ENCODE results near the gene AGO1.
"Not testable (repeated sequence)": the region's sequence is repeated elsewhere in the genome, so short reads cannot be mapped to it uniquely, and the experiment has no call there.

The AGO1 gene

DNA sequence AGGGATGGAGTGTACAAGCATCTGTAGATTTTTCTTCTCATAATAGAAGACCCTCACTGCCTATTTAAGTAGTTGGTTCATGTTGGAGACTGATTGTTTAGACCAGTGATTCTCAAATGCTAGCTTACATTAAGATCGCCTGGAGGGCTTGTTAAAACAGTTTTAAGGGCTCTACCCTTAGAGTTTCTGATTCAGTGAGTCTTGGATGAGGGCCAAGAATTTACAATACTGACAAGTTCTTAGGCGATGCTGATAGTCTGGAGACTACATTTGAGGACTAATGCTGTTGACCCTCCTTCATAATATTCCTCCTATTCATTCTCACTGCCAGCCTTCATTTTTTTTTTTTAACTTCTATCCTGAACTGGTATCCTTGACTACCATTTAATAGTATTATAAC lies 32.7 kb downstream of the AGO1 start:
- DNase-seq (ENCODE audit: low read depth in 2 of 2) = no peak

DNA sequence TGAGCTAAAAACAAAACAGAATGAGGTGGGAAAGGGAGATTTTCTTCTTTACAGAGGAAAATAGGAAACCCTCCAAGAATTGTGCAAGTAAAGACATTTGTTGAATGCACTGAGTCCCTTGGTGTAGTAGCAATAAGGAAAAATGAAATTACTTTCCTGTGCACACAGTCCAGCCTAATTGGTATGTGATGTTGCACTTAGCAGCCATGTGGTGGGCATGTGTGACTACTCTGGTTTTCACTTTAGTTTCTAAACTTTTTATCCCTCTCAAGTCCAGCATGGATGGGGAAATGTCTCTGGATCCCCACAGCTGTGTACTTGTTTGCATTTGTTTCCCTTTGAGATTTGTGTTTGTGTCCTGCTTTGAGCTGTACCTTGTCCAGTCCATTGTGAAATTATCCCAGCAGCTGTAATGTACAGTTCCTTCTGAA lies 40.8 kb downstream of the AGO1 start:
- DNase-seq (ENCODE audit: low read depth in 2 of 2) = no peak

DNA sequence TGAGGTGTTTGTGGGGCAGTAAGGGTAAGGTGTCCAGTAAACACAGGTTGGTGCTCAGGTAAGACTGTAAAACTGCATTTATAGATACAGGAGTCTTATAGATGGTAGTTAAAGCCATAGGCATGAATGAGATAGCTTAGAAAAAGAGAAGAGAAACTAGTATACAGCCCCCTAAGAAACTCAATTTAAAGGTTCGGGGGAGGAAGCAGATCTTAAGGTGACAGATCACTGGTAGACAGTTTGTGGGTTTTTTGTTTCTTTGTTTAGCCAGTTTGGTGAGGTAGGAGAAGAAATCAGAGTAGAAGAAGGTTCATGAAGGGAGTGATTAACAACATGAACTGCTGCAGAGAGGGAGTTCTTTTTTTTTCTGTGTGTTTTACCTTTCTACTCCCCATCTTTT lies 41.8 kb downstream of the AGO1 start:
- no peak for DNase-seq (ENCODE audit: low read depth in 2 of 2)

DNA sequence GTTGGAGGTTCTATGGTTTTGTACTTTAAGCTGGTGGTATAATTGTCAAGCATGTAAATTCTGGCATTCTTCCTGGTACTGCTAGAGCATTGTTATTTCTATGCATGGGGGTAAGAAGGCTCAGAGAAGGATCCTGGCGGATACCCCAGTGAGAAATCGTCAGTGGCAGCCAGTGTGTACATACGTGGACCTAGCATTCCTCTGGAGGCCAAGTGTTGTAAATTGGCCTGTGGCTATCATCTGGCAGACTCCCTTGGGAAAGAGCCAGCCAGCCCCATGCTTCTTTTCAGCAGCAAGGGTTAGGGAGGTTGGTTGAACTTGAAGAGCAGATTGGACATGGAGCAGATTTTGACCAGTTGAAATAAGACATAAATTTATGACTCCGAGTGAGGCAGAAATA lies 42.7 kb downstream of the AGO1 start:
- no peak for DNase-seq (ENCODE audit: low read depth in 2 of 2)

DNA sequence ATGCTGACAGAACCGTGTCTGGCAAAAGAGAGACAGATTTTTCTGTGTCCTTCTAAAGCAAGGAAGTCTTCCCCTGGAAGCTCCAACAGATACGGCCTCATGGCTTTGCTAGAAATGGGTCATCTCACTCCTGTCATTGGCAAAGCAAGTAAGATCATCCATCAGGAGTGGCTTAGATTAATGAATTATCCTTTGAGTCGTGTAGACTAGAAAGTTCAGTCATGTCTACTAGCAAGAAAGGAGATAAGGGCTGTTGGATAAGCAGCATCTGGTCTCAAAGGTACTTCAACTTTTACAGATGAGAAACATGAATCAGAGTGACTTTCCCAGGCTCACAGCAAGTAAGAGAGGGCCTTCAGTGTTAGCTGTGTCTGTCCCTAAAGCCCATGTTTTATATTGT lies 44.5 kb downstream of the AGO1 start:
- DNase-seq (ENCODE audit: low read depth in 2 of 2) = no peak

DNA sequence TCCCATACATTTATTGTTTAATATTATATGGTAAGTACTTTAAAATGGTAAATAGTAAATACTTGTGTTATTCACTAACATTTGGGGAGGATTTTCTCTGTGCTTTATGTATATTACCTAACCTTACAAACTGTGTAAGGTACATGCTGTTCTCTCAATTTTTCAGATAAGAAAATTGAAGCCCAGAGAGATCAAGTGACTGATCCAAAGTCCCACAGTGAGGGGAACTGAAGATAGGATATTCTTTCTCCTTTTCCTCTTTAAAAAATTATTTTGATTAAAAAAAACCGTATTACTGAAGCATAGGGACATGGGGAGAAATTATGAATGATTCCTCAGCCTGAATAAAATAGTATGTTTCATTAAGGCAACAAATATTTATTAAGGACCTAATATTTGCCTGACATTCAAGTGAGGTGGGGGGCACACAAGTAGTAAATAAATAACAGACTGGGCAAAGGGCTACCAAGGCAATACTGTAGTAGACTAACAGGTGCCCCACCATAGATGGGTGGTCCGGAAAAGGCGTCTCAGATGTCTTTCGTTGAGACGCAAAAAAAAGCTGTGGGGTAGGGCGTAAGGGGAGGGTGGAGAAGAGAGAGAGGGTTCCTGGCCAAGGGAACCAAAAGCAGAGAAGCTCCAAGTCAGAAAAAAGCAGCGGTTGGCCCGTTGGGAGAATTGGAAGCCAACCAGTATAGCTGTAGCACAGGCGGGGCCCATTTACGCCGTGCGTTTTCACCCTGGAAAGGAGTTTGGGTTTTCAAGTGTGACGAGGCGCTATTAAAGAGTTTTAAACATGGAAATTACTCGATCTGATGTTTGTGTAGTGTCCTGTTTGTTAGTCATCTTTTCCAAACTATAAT lies 47.0 kb downstream of the AGO1 start:
- DNase-seq (ENCODE audit: low read depth in 2 of 2) = peak; percentile 4 to 7

DNA sequence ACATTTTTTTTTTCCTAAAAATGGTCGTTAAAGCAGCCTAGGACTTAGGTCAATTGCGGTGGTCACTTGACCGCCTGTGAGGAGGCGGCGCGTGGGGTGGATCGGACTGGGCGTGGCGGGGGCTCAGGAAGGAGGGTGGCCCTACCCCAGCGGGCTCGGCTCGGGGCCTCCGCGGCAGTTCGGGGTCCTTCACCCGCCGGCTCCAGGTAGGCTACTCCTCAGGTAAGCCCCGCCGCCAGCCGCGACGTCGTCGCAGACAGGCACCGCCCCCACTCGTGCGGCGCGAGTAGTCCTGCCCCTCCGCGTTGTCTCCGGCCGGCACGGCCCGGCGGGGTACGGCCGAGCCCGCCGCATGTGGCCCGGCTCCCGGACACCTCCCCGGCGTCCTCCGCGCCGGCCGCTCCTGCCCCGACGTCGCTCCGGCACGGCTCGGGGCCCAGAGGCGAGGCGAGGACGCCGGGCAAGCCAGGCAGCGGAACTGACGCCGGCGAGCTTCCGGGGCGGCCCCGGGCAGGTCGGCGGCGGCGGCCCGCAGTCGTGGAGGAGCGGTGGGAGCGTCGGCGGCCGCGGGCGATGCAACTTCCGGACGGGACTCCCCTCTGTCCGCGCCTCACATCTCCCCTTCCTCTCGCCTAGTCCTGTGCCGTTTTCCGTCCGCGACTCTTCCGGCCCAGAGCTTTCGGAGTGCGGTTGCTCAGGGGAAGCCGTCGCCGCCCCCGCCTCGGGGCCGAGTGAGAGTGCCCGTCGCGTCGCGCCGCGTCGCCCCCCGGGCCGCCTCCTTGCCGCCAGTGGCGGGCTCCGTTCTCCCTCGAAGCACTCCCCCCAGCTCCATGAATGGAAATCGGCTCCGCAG lies 47.8 kb downstream of the AGO1 start, which contains the start of gene AGO3:
TSS of gene AGO3 (plus strand) at position 513 of the 853 bp plus-strand sequence. CDS start at position 835, 322 bp downstream.
- DNase-seq (ENCODE audit: low read depth in 2 of 2) = peak; percentile 79 to 87

DNA sequence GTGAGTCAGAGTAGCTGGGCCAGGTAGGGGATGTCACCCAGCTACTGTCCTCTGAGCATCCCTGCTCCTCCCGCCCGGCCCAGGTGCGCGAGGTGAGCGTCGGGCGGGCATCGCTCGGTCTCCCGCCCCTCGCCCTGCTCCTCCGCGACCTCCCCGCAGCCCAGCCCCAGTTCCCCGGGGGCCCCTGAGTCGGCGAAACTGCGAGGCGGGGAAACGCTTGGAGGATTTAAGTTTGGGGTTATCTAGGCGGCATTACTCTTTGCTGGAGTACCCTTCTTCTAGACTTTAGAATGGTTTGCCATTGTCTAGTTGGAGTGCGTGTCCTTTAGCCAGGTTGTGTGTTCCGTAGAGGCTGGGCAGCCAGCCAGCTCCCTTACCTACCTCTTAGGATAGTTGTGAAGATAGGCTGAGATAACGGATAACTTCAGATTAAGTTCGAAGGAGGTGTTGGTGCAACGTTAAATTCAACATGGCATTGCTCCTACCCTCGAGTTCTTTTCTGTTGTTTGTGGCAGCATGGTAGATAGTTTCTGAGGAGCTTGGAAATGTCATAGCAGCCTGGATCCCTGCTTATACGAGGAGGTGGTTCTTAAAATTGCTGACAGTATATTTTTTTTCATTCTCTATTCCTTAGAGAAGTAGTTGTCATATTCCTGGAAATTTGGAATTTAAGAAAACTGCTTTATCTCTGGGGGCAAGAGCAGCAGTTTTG lies 48.6 kb downstream of the AGO1 start:
- no peak for DNase-seq (ENCODE audit: low read depth in 2 of 2)

DNA sequence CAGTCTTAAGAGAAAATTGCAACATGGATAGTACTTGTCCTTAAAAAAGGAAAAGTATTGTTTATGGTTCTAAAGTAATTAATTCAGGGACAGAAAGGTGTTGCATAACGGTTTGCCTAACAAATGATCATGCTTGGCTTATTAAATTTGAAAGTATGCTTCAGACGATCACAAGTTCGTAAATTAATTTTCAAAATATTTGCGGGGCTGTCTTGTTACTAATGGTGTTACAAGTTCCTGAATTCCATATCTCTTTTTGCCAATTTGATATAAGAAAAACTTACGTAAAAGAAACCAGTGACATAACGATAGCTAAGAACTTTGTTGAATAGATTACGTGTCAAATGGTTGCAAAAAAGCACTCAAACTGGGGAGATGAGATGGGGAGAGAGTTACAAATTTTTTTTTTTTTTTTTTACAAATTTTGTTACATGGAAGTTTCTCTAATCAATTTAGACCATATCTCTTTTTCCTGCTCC lies 49.2 kb downstream of the AGO1 start:
- no peak for DNase-seq (ENCODE audit: low read depth in 2 of 2)

DNA sequence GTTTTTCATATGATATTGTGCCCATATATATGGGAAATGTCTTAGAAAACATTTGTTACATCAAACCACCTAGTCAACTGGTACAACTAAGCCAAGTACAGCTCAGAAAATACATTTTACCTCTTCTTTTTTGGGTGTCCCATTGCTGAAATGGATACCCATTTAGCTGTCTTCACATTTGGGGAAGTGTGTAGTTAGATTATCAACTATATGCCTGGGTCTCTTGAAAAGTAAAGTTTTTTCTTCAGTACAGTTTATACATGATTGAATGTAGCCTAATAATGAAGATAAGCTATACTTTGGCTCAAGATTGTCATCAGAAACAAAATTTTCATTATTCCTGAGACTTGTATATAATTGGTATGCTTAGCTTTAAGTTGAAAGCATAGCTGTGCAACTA lies 49.9 kb downstream of the AGO1 start:
- DNase-seq (ENCODE audit: low read depth in 2 of 2) = no peak

DNA sequence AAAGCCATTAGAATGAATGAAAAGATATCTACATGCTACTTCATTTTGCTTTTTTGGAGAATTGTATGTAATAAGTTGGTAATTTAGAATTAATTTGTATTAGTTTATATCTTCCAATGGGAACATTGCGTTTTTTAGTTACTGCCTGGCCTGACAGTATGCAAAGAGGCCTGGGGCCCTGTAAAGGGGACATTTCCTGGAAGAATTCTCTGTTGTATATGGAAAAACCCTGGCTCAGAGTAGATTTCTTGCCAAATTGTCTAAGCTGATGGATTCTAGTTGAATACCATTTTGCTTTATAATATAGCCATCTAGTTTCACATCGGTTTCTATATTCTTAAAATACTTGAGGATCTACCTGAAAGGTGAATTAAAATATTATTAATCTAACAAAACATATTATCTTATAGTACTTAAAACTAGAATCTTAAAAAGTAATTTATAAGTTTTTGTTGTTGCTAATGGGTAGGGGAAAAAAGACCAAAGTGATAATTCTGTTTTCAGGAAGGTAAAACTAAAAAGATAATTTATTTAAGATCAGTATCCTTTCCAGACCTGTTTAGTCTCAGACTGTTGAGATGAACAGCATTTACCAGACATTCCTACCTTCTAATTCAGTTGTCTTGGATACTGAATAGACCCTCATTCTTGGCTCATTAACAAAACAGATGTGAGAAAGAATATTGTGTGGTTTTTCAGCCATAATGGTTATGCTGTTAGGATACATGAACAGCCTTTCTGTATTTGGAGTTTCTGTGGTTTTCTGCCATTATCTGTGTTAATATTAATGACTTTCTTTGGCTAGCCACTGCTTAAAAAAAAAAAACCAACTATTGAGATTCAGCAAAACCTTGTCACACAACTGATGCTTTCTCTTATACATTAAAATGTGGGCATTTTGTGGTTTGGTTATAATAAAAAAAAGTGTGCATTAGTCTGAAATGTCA lies 52.7 kb downstream of the AGO1 start:
- no peak for DNase-seq (ENCODE audit: low read depth in 2 of 2)

DNA sequence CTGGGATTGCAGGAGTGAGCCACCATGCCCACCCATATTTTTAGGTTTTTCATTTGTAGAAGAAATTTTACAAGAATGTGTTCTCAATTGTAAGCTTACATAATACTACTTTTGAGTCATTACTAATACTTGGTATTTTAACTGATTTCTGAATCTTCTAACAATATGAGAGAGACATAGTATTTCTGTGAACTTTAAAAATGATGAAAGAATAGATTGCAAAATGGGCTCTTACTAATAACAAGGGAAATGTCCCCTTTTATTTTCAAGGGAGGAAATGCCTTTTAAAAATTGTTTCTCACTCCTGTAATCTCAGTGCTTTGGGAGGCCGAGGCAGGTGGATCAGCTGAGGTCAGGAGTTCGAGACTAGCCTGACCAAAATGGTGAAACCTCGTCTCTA lies 53.8 kb downstream of the AGO1 start:
- no peak for DNase-seq (ENCODE audit: low read depth in 2 of 2)

DNA sequence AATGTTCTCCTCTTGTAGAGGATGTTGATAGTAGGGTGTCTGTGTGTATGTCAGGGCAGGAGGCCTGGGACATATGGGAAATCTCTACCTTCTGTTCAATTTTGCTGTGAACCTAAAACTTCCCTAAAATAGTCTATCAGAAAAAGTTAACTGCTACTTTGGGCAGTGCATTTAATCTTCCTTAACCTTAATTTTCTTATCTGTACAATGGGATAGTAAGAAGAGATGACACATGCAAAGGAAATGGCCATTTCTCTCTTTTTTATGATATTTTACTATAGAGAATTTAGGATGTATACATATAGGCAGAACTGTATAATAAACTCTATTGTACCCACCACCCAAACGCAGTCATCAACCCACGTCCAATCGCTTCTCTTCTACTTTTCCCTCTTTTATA lies 56.5 kb downstream of the AGO1 start:
- DNase-seq (ENCODE audit: low read depth in 2 of 2) = no peak

DNA sequence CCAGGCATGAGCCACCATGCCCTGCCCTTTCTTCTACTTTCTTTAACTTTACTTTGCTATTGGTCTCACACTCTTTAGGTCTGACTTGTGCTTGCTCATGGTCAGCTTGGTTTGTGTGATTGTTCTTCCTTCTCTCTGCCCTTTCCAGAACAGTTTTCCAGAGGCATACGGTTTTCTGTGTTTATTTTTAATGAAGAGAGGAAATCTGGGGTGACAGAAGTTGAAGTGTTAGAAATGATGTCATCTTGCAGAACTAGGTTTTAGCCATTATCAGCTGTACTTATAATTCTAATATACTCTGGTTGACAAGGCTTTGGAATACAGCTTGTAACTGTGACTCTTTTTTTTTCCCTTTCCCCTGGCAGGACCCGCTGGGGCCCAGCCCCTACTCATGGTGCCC lies 62.3 kb downstream of the AGO1 start:
- no peak for DNase-seq (ENCODE audit: low read depth in 2 of 2)

DNA sequence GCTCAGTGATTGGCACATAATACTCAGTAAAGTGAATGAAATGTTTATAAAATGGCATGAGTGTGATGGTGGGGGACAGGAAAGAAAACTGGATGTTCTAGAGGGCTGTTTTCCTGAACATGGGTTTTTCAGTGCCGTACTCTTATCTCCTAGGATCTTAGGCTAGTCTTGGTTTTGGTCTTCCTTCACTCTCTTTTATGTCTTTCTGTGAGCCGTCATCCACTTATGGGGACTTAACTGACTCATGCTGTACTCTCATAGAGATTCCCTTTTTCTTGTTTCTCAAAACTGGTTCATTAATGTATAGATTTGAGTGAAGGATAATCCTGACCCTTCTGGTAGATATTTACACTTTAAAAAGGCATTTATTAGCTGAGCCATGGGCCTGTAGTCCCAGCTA lies 64.5 kb downstream of the AGO1 start:
- no peak for DNase-seq (ENCODE audit: low read depth in 2 of 2)

DNA sequence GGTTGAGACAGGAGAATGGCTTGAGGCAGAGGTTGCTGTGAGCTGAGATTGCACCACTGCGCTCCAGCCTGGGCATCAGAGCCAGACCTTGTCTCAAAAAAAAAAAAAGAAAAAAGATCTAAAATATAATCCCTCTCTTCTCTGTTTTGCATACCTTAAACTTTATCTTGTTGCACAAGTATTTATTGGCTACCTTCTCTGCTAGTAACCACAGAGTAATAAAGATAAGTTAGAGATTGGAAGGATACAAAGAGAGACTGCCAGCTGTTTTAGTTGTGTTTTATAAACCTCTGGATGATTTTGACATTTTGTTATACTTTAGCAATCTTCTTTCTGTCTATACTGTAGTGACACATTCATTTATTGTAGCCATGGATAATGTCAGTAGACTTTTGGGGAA lies 75.5 kb downstream of the AGO1 start:
- no peak for DNase-seq (ENCODE audit: low read depth in 2 of 2)

DNA sequence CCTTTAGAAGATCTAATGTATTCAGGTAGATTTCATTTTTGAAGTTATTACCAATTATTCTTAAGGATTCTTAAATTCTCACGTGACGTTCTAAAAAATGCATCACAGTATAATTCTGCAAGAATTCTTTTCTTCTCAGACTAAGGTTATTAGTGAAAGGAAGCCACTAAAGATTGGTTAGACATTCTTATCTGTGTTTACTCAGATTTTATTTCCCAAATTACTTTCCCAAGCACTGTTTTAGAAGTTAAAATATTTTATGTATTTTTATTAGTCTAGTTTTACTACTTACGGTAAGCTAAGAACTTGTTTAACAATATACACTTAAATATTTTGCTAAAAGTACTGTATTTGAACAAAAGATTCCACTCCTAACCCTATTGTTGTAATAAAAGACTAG lies 76.3 kb downstream of the AGO1 start:
- no peak for DNase-seq (ENCODE audit: low read depth in 2 of 2)

DNA sequence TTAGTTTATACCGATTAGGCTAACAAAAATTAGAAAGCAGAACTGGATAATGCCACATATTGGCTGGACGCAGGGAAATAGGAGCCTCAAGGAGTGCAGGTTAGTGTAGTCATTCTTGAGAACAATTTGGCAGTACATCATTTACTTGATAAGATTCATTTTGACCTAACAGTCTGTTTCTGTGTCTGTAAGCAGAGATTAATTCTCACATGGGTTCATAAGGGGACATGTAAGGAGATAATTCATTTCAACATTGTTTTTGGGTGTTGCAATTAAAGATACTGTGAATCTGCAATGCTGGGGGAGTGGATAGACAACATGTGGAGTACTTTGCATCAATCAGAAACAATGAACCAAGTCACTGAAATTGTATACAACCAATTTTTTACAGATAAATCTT lies 79.9 kb downstream of the AGO1 start:
- DNase-seq (ENCODE audit: low read depth in 2 of 2) = no peak

DNA sequence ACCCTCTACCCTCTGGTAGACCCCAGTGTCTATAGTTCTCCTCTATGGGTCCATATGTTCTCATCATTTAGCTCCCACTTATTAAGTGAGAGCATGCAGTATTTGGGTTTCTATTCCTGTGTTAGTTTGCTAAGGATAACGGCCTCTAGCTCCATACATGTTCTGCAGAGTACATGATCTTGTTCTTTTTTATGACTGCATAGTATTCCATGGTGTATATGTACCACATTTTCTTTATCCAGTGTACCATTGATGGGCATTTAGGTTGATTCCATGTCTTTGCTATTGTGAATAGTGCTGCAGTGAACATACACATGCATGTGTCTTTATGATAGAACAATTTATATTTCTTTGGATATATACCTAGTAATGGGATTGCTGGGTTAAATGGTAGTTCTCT lies 81.3 kb downstream of the AGO1 start:
- not testable (repeated sequence) for DNase-seq (ENCODE audit: low read depth in 2 of 2)

DNA sequence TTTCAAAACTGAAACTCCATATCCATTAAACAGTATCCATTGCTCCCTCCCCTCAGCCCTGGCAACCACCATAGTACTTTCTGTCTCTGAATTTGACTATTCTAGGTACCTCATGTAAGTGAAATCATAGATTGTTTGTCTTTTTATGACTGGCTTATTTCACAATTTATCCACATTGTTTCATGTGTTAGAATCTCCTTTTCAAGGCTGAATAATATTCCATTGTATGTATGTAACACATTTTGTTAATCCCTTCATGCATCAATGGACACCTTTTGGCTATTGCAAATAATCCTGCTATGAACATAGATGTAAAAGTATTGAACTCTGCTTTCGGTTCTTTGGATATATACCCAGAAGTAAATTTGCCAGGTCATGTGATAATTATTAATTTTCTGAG lies 85.4 kb downstream of the AGO1 start:
- no peak for DNase-seq (ENCODE audit: low read depth in 2 of 2)

DNA sequence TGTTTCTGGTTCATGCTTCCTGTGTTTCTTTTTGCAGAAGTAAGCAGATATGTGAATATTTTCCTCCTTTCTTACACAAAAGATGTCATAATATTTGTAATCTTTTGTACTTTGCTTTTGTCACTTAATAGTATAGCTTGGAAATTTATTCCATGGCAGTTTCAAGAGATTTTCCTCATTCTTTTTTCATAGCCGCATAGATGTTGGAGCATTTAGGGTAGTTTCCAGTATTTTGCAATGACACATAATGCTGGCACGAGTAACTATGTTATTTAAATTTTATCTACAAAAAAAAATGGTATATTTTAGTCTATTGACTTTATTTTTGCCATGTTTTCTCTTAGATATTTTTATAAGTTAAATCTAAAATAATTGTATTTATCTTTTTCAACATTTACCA lies 88.6 kb downstream of the AGO1 start:
- no peak for DNase-seq (ENCODE audit: low read depth in 2 of 2)

Data from stimulated activated CD8-positive, alpha-beta memory T cell treated with anti-CD3 and anti-CD28 coated beads, Interleukin-2, amount 100 ng/mL, for 48 hours (primary cell).